Gastroesophageal sphincter (tissue), 4 donors: Measurements from ENCODE around the gene ARHGEF7. TPM values are rescaled to one million over a fixed set of nuclear protein-coding genes. Genes with fewer than 3 reads are reported as not detected.

Experiments used
- ATAC-seq: fragments of 150-250 bp; one replicate; pipeline ENCODE4 v1.9.1; 2016; ENCODE audit warnings: mild to moderate bottlenecking, moderate library complexity
- H3K27ac ChIP-seq, 4 donors: fragments of 200-600 bp; sonication (generic) in 3 of 4; 1 replicate in 3 of 4; 2 replicates in 1 of 4; pipeline ENCODE4 v1.5.1; 2016 to 2019
- H3K27me3 ChIP-seq: fragments of 200-600 bp; sonication (generic); one replicate; pipeline ENCODE4 v1.5.1; 2019
- H3K36me3 ChIP-seq, 2 donors: fragments of 200-600 bp; sonication (generic); one replicate each; pipeline ENCODE4 v1.5.1; 2019; ENCODE audit warnings: control low read depth in 1 of 2
- H3K4me1 ChIP-seq, 3 donors: fragments of 200-600 bp; sonication (generic); 1 replicate in 2 of 3; 2 replicates in 1 of 3; pipeline ENCODE4 v1.5.1; 2016 to 2019; ENCODE audit warnings: control low read depth in 2 of 3
- H3K4me3 ChIP-seq, 2 donors: fragments of 200-600 bp; sonication (generic); one replicate each; pipeline ENCODE4 v1.5.1; 2019; ENCODE audit warnings: mild to moderate bottlenecking in 1 of 2, moderate library complexity in 1 of 2
- H3K9me3 ChIP-seq, 3 donors: fragments of 200-600 bp; sonication (generic); one replicate each; pipeline ENCODE4 v1.5.1; 2017 to 2019; ENCODE audit warnings: control low read depth in 2 of 3
- EP300 ChIP-seq: sonication (generic); formaldehyde crosslinking; IDR thresholded peaks from one replicate; pipeline ENCODE4 v1.6.1; 2017; ENCODE audit warnings: antibody characterized with exemption, mild to moderate bottlenecking
- POLR2A ChIP-seq, 2 donors: fragments of 450-650 bp; IDR thresholded peaks; one replicate each; pipeline ENCODE4 v1.6.1; 2017; ENCODE audit warnings: antibody characterized with exemption in 2 of 2, mild to moderate bottlenecking in 2 of 2, moderate library complexity in 1 of 2
- POLR2AphosphoS5 ChIP-seq: sonication (generic); formaldehyde crosslinking; IDR thresholded peaks from one replicate; pipeline ENCODE4 v1.6.1; 2017; ENCODE audit warnings: antibody characterized with exemption
- WGBS, 2 donors: methylation state at CpG; one replicate each; pipeline ENCODE4 v1.1.5; 2018; ENCODE audit warnings: low coverage in 1 of 2; 5-methylcytosine and 5-hydroxymethylcytosine counted together
- total RNA-seq, 4 donors: library from RNA; depleted of rRNA; stranded (reverse); fragments of >200 nt; gene quantifications; one replicate each; pipeline ENCODE4 v1.1.0, GENCODE V29; 2016
- TF ChIP-seq, protein P1 (sequence below), 4 experiments: fragments of 200-600 bp in 2 of 4; fragments of 450-650 bp in 2 of 4; sonication (generic) in 1 of 4; IDR thresholded peaks; one replicate each; pipeline ENCODE4 v1.5.1; 2017 to 2019; ENCODE audit warnings: antibody characterized with exemption in 4 of 4, mild to moderate bottlenecking in 2 of 4, moderate library complexity in 2 of 4

The ARHGEF7 gene
- total RNA-seq, 4 donors from 2014 or later: 23.3 to 78.6 (median 47.2) TPM

GRCh38 chr13:111286162-111286561, 171.1 kb downstream of the ARHGEF7 start:
- ATAC-seq: no peak
- H3K36me3 ChIP-seq: peaks cover 0 to 85% of the 10 kb centered on the region in 2 donors

GRCh38 chr13:111286749-111287148, 171.6 kb downstream of the ARHGEF7 start:
- no peaks in the 10 kb centered on the region for H3K9me3 ChIP-seq
- H3K27ac ChIP-seq: no peak overlapping the region
- H3K36me3 ChIP-seq: peaks cover 0 to 91% of the 10 kb centered on the region in 2 donors
- 100% methylated on average over 2 of the region's 7 CpGs; no CpG with 5 or more reads in 1 of the 2 donors for WGBS, 2 donors
- TF ChIP-seq POLR2AphosphoS5: no peak
- H3K4me1 ChIP-seq: peaks cover 4 to 17% (median 9%) of the 10 kb centered on the region in 3 donors
- H3K27me3 ChIP-seq: no peaks in the 10 kb centered on the region
- H3K4me3 ChIP-seq: no peak overlapping the region
- ATAC-seq: no peak

More at GRCh38 chr13:111286162-111286561, 171.1 kb downstream of the ARHGEF7 start:
- TF ChIP-seq EP300 (no peak), POLR2AphosphoS5 (no peak), POLR2A (IDR thresholded peaks at IDR 0.05) (no peak)
- TF ChIP-seq, protein P1, sequence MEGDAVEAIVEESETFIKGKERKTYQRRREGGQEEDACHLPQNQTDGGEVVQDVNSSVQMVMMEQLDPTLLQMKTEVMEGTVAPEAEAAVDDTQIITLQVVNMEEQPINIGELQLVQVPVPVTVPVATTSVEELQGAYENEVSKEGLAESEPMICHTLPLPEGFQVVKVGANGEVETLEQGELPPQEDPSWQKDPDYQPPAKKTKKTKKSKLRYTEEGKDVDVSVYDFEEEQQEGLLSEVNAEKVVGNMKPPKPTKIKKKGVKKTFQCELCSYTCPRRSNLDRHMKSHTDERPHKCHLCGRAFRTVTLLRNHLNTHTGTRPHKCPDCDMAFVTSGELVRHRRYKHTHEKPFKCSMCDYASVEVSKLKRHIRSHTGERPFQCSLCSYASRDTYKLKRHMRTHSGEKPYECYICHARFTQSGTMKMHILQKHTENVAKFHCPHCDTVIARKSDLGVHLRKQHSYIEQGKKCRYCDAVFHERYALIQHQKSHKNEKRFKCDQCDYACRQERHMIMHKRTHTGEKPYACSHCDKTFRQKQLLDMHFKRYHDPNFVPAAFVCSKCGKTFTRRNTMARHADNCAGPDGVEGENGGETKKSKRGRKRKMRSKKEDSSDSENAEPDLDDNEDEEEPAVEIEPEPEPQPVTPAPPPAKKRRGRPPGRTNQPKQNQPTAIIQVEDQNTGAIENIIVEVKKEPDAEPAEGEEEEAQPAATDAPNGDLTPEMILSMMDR (IDR thresholded peaks at IDR 0.05): no peak
- Histone ChIP-seq H3K4me1 (peaks cover 4 to 23% (median 9%) of the 10 kb centered on the region in 3 donors), H3K4me3 (no peak overlapping the region), H3K27ac (no peak overlapping the region), H3K27me3 (no peaks in the 10 kb centered on the region), H3K9me3 (no peaks in the 10 kb centered on the region)
- WGBS, 2 donors: 88 to 92% methylated on average over 14 to 15 of the region's 15 CpGs

DNA sequence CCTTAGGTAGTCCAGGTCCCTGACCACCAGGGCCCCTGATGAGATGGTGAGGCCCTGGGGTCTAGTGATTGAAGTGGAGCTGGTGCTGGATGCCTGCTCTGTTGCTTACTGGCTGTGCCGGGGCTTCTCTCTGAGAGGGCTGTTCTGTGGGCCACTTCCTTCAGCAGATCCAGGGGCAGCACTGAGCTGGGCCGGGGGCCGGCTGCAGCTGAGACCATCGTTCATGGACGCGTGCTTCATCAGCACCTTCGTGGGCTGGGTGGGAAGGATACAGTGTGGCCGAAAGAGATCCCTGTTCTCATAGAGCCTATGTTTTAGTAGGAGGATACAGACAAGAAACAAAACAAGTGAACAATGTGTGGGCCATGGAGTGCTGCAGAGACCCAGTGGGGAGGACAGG, 172.1 kb downstream of the ARHGEF7 start:
- Histone ChIP-seq H3K9me3 (no peaks in the 10 kb centered on the region), H3K36me3 (peaks cover 0 to 95% of the 10 kb centered on the region in 2 donors), H3K4me1 (peaks cover 4 to 12% (median 6%) of the 10 kb centered on the region in 3 donors), H3K4me3 (no peak overlapping the region), H3K27me3 (no peaks in the 10 kb centered on the region), H3K27ac (no peak overlapping the region)
- ATAC-seq: no peak
- TF ChIP-seq EP300: no peak
- TF ChIP-seq, protein P1 (IDR thresholded peaks at IDR 0.05): no peak
- no peak for TF ChIP-seq POLR2A (IDR thresholded peaks at IDR 0.05)
- TF ChIP-seq POLR2AphosphoS5: no peak
- WGBS, 2 donors: no CpG with 5 or more reads among the region's 8 CpGs

DNA sequence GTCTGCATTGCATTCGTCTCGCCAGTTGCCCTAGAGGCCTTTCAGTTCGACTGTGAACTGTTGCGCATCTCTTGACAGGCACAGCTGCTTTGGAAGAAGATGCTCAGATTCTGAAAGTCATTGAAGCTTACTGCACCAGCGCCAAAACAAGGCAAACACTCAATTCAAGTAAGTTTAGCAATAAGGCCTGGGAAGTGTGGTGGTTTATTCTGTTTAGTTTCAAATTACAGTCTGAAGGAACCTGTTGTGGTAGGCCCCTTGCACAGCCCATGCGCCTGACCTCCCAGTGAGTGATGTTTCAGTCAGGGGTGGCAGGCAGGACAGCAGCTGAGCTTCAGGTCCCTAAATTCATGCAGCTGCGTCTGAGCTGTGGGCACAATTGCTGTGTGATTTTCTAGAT, 173.2 kb downstream of the ARHGEF7 start:
- 85 to 94% methylated on average over 5 to 7 of the region's 7 CpGs for whole genome bisulfite sequencing, 2 donors
- H3K9me3 ChIP-seq: no peaks in the 10 kb centered on the region
- H3K36me3 ChIP-seq: peaks cover 0 to 100% of the 10 kb centered on the region in 2 donors

GRCh38 chr13:111289251-111289650, 174.1 kb downstream of the ARHGEF7 start:
- no peak for ATAC-seq
- no peak overlapping the region for H3K4me3 ChIP-seq
- no peaks in the 10 kb centered on the region for H3K9me3 ChIP-seq
- TF ChIP-seq POLR2AphosphoS5: no peak
- TF ChIP-seq, protein P1 (IDR thresholded peaks at IDR 0.05): no peak
- TF ChIP-seq EP300: no peak
- H3K27ac ChIP-seq: no peak overlapping the region
- H3K36me3 ChIP-seq: peaks cover 0 to 100% of the 10 kb centered on the region in 2 donors
- no peaks in the 10 kb centered on the region for H3K27me3 ChIP-seq
- WGBS, 2 donors: 92% methylated on average over 10 of the region's 11 CpGs
- no peaks in the 10 kb centered on the region for H3K4me1 ChIP-seq

More for the DNA sequence above, 173.2 kb downstream of the ARHGEF7 start:
- no peaks in the 10 kb centered on the region for H3K27me3 ChIP-seq
- no peak for TF ChIP-seq POLR2A (IDR thresholded peaks at IDR 0.05)
- TF ChIP-seq, protein P1 (IDR thresholded peaks at IDR 0.05): no peak
- TF ChIP-seq EP300: no peak
- TF ChIP-seq POLR2AphosphoS5: no peak
- no peak for ATAC-seq
- H3K4me3 ChIP-seq: no peak overlapping the region
- H3K4me1 ChIP-seq: peaks cover 0 to 2% (median 0%) of the 10 kb centered on the region in 3 donors
- H3K27ac ChIP-seq: no peak overlapping the region
